IMR-90 (cell line): ENCODE data around the gene ETV6. TPM values are rescaled to one million over a fixed set of nuclear protein-coding genes. Genes with fewer than 3 reads are reported as not detected.

Source experiments
- ATAC-seq: fragments of 200-7000 bp; cut with Tn5 transposase; 2 replicates; pipeline ENCODE4 v1.9.1; 2020; ENCODE audit warnings: low read depth, mild to moderate bottlenecking, moderate library complexity
- BruUV-seq: library from RNA; stranded (reverse); fragments of 400-500 nt; replicated peaks from 2 replicates; lab custom pipeline; 2021; lab: Mats Ljungman, UMichigan
- CTCF ChIA-PET: fragments of 300-600 bp; formaldehyde crosslinking; extraction: SDS; loops from one replicate; lab custom pipeline; 2021; ENCODE audit warnings: antibody characterized with exemption; lab: Yijun Ruan, JAX
- POLR2A ChIA-PET: fragments of 300-600 bp; sonication (Branson Sonifier 250); formaldehyde crosslinking; loops from one replicate; lab custom pipeline; 2022; ENCODE audit warnings: antibody characterized with exemption; ENCODE audit not compliant: unreplicated experiment; lab: Charles Lee
- DNase-seq: peaks from one replicate; pipeline ENCODE4 v3.0.0; 2013
- H2AFZ ChIP-seq: replicated peaks from 2 replicates; pipeline ENCODE3; 2013; ENCODE audit warnings: low read length, mild to moderate bottlenecking; ENCODE audit not compliant: poor library complexity
- H2AK5ac ChIP-seq: 2 replicates; pipeline ENCODE4 v1.6.1; 2013; ENCODE audit warnings: low read depth, low read length, inconsistent platforms
- H2AK9ac ChIP-seq: replicated peaks from 2 replicates; pipeline ENCODE3; 2013; ENCODE audit warnings: mild to moderate bottlenecking, low read depth, low read length, moderate library complexity; ENCODE audit not compliant: poor library complexity
- H2BK120ac ChIP-seq: 2 replicates; pipeline ENCODE4 v1.6.1; 2013; ENCODE audit warnings: low read depth, low read length, inconsistent platforms
- H2BK15ac ChIP-seq: 3 replicates; pipeline ENCODE4 v1.6.1; 2013; ENCODE audit warnings: low read depth, low read length, inconsistent platforms
- H2BK20ac ChIP-seq: 2 replicates; pipeline ENCODE4 v1.6.1; 2013; ENCODE audit warnings: low read depth, mild to moderate bottlenecking, inconsistent platforms, low read length, moderate library complexity
- H2BK5ac ChIP-seq: 2 replicates; pipeline ENCODE4 v1.6.1; 2013; ENCODE audit warnings: mild to moderate bottlenecking, low read depth, low read length, inconsistent platforms; ENCODE audit not compliant: poor library complexity, severe bottlenecking
- H3K14ac ChIP-seq: replicated peaks from 2 replicates; pipeline ENCODE4 v1.6.1; 2013; ENCODE audit warnings: low read depth, low read length, inconsistent platforms
- H3K18ac ChIP-seq: 2 replicates; pipeline ENCODE4 v1.6.1; 2013; ENCODE audit warnings: low read depth, low read length, control low read depth
- H3K23ac ChIP-seq: 2 replicates; pipeline ENCODE4 v1.6.1; 2013; ENCODE audit warnings: low read depth, low read length, inconsistent platforms
- H3K27ac ChIP-seq: 2 replicates; pipeline ENCODE4 v1.5.1; 2013; ENCODE audit warnings: mild to moderate bottlenecking, control low read depth, low read length; ENCODE audit not compliant: insufficient read depth
- H3K27me3 ChIP-seq: 2 replicates; pipeline ENCODE4 v1.6.1; 2013; ENCODE audit warnings: low read length; ENCODE audit not compliant: control insufficient read depth, insufficient read depth
- H3K36me3 ChIP-seq: 2 replicates; pipeline ENCODE4 v1.6.1; 2013; ENCODE audit warnings: low read length, mixed read lengths; ENCODE audit not compliant: control insufficient read depth, insufficient read depth
- H3K4ac ChIP-seq: 2 replicates; pipeline ENCODE4 v1.6.1; 2013; ENCODE audit warnings: low read depth, low read length, inconsistent platforms
- H3K4me1 ChIP-seq: 2 replicates; pipeline ENCODE4 v1.6.1; 2013; ENCODE audit warnings: low read length, mixed read lengths; ENCODE audit not compliant: control insufficient read depth, insufficient read depth
- H3K4me2 ChIP-seq: 2 replicates; pipeline ENCODE4 v1.6.1; 2013; ENCODE audit warnings: low read depth, mild to moderate bottlenecking, control low read depth, low read length, moderate library complexity
- H3K4me3 ChIP-seq: 2 replicates; pipeline ENCODE4 v1.5.1; 2013; ENCODE audit warnings: low read depth, mild to moderate bottlenecking, control low read depth, low read length, moderate library complexity; ENCODE audit not compliant: insufficient read depth
- H3K56ac ChIP-seq: 2 replicates; pipeline ENCODE4 v1.6.1; 2013; ENCODE audit warnings: low read length, inconsistent platforms; ENCODE audit not compliant: insufficient read depth; ENCODE audit errors: extremely low read depth
- H3K79me1 ChIP-seq, 2 experiments: 2 replicates each; pipeline ENCODE4 v1.6.1; 2013; ENCODE audit warnings: low read length in 2 of 2, inconsistent platforms in 1 of 2, low read depth in 1 of 2
- H3K9ac ChIP-seq: 2 replicates; pipeline ENCODE4 v1.6.1; 2013; ENCODE audit warnings: low read depth, low read length, control low read depth
- H3K9me1 ChIP-seq: 2 replicates; pipeline ENCODE4 v1.6.1; 2013; ENCODE audit warnings: low read length, inconsistent platforms; ENCODE audit not compliant: insufficient read depth
- H3K9me3 ChIP-seq: 2 replicates; pipeline ENCODE4 v1.6.1; 2013; ENCODE audit warnings: low read length; ENCODE audit not compliant: control insufficient read depth, insufficient read depth
- H4K20me1 ChIP-seq: 2 replicates; pipeline ENCODE4 v1.6.1; 2013; ENCODE audit warnings: low read length, inconsistent platforms; ENCODE audit not compliant: insufficient read depth
- H4K5ac ChIP-seq: 2 replicates; pipeline ENCODE4 v1.6.1; 2013; ENCODE audit warnings: mild to moderate bottlenecking, low read depth, low read length, control low read depth
- H4K8ac ChIP-seq, 2 experiments: 2 replicates each; pipeline ENCODE4 v1.6.1; 2013; ENCODE audit warnings: low read depth in 2 of 2, low read length in 2 of 2, control low read depth in 1 of 2, inconsistent platforms in 1 of 2
- H4K91ac ChIP-seq: 2 replicates; pipeline ENCODE4 v1.6.1; 2013; ENCODE audit warnings: low read depth, low read length, inconsistent platforms; ENCODE audit not compliant: insufficient read depth
- CEBPB ChIP-seq: IDR thresholded peaks from 2 replicates; pipeline ENCODE4 v1.6.1; 2012; ENCODE audit warnings: low read depth, low read length, improper control_type of control experiment
- USF2 ChIP-seq: fragments of 150-350 bp; IDR thresholded peaks from 2 replicates; pipeline ENCODE4 v1.6.1; 2017; ENCODE audit warnings: mild to moderate bottlenecking, antibody characterized with exemption, low read length, low read depth
- WGBS, 2 experiments: methylation state at CpG; one replicate each; pipeline versions ENCODE4 v1.1.5 to v1.1.7; 2013; ENCODE audit warnings: missing lambda C conversion rate in 2 of 2; ENCODE audit not compliant: insufficient read length in 1 of 2; ENCODE audit errors: extremely low coverage in 2 of 2; 5-methylcytosine and 5-hydroxymethylcytosine counted together
- dilution Hi-C: fragments of 300-500 bp; cut with HindIII; formaldehyde crosslinking; loops from one replicate; pipeline ENCODE4 v1.14.3; 2018; ENCODE audit warnings: low sequenced_read_pairs; ENCODE audit not compliant: unreplicated experiment
- in situ Hi-C: fragments of 300-500 bp; cut with MboI; formaldehyde crosslinking; loops from 3 replicates; pipeline ENCODE4 v1.14.3; 2019; ENCODE audit warnings: low sequenced_read_pairs, inconsistent platforms, mixed read lengths
- intact Hi-C: fragments of 100-400 bp; cut with micrococcal nuclease; formaldehyde crosslinking; loops from 2 replicates; pipeline ENCODE4 v1.10.0; 2022
- polyA plus RNA-seq, 3 experiments: library from polyadenylated mRNA; depleted of rRNA; stranded (reverse); fragments of >200 nt; gene quantifications; 2 replicates each; pipeline ENCODE4 v1.2.3, GENCODE V29; 2012; ENCODE audit warnings: low replicate concordance in 1 of 3
- total RNA-seq: library from RNA; depleted of rRNA; stranded (reverse); fragments of >200 nt; gene quantifications from 2 replicates; pipeline ENCODE4 v1.2.3, GENCODE V29; 2012

Gene ETV6
- total and polyA plus RNA-seq, 2 of the 4 experiments (the other 2 are of a cell fraction) = 8.4 to 9.9 TPM

GRCh38 chr12:11687528-11687927 is 38.1 kb downstream of the ETV6 start:
- Histone ChIP-seq H2BK120ac (no peak overlapping the region), H3K56ac (no peak overlapping the region), H2AK5ac (0 out of 2 replicates have a peak overlapping the region, but pooled peaks have one; percentile 18), H3K18ac (no peak overlapping the region), H3K27me3 (no peaks in the 10 kb centered on the region), H3K4me1 (peaks cover 17% of the 10 kb centered on the region), H3K4me2 (no peak overlapping the region), H4K8ac (no peak overlapping the region), H3K79me1 (peaks cover 30 to 79% of the 10 kb centered on the region in 2 experiments), H4K20me1 (peaks cover 30% of the 10 kb centered on the region), H3K4me3 (no peak overlapping the region), H3K9me1 (peaks cover 24% of the 10 kb centered on the region), H3K14ac (peak overlapping the region; percentile 85; the same call in 1 of the 2 replicates), H4K91ac (no peak overlapping the region), H3K36me3 (0 out of 2 replicates have a peak, but pooled peaks cover 1% of the 10 kb centered on the region), H2BK15ac (no peak overlapping the region), H3K23ac (no peak overlapping the region), H3K4ac (peak overlapping the region; percentile 15; the same call in 1 of the 2 replicates), H3K27ac (no peak overlapping the region), H4K5ac (no peak overlapping the region), H2BK5ac (peak overlapping the region; percentile 51), H2BK20ac (peak overlapping the region; percentile 15; the same call in 1 of the 2 replicates), H3K9me3 (no peaks in the 10 kb centered on the region), H2AK9ac (no peak overlapping the region), H3K9ac (no peak overlapping the region), H2AFZ (no peak overlapping the region)
- no TSS peak for BruUV-seq
- TF ChIP-seq CEBPB (peak; percentile 82), USF2 (no peak)
- ATAC-seq (no peak), DNase-seq (peak; percentile 24)
- intact Hi-C loops = no loop called here
- ChIA-PET POLR2A (no interaction called here), CTCF (no interaction called here)
- dilution Hi-C loops = no loop called here
- in situ Hi-C loops = no loop called here
- WGBS, 2 experiments = 50% methylated on average over 2 of the region's 2 CpGs; no CpG with 5 or more reads in 1 of the 2 experiments
